Smooth muscle cell (in vitro differentiated cells): ENCODE data around the gene NFKBIB. TPM values are rescaled to one million over a fixed set of nuclear protein-coding genes. Genes with fewer than 3 reads are reported as not detected.

Experiments used
- DNase-seq: peaks from one replicate; lab custom pipeline; 2025; ENCODE audit not compliant: unreplicated experiment; lab: John Stamatoyannopoulos, UW
- H2AFZ ChIP-seq: fragments of 200-600 bp; sonication (generic); 2 replicates; pipeline ENCODE4 v1.6.0; 2016; ENCODE audit warnings: antibody characterized with exemption, low read depth, mild to moderate bottlenecking
- H3F3A ChIP-seq: fragments of 200-600 bp; sonication (generic); 2 replicates; pipeline ENCODE4 v1.6.0; 2017; ENCODE audit warnings: antibody characterized with exemption, low read depth
- H3K27ac ChIP-seq: fragments of 200-600 bp; sonication (generic); 2 replicates; pipeline ENCODE4 v1.5.1; 2016; ENCODE audit warnings: low read depth, mild to moderate bottlenecking
- H3K27me3 ChIP-seq: fragments of 200-600 bp; sonication (generic); 2 replicates; pipeline ENCODE4 v1.6.1; 2016; ENCODE audit warnings: low read depth, mild to moderate bottlenecking
- H3K36me3 ChIP-seq: fragments of 200-600 bp; sonication (generic); 2 replicates; pipeline ENCODE4 v1.5.1; 2016; ENCODE audit warnings: low read depth
- H3K4me1 ChIP-seq: fragments of 200-600 bp; sonication (generic); 2 replicates; pipeline ENCODE4 v1.5.1; 2016; ENCODE audit warnings: low read depth
- H3K4me2 ChIP-seq: fragments of 200-600 bp; sonication (generic); 2 replicates; pipeline ENCODE4 v1.6.0; 2016; ENCODE audit warnings: mild to moderate bottlenecking
- H3K4me3 ChIP-seq: fragments of 200-600 bp; sonication (generic); 2 replicates; pipeline ENCODE4 v1.5.1; 2016; ENCODE audit warnings: mild to moderate bottlenecking
- H3K79me2 ChIP-seq: fragments of 200-600 bp; sonication (generic); 2 replicates; pipeline ENCODE4 v1.6.0; 2016; ENCODE audit warnings: low read depth, mild to moderate bottlenecking
- H3K9ac ChIP-seq: fragments of 200-600 bp; sonication (generic); 2 replicates; pipeline ENCODE4 v1.6.0; 2016; ENCODE audit warnings: low read depth
- H3K9me3 ChIP-seq: fragments of 200-600 bp; sonication (generic); replicated peaks from 2 replicates; pipeline ENCODE4 v1.5.1; 2016; ENCODE audit warnings: low read depth
- H4K20me1 ChIP-seq: fragments of 200-600 bp; sonication (generic); 2 replicates; pipeline ENCODE4 v1.6.0; 2016; ENCODE audit warnings: low read depth
- WGBS: methylation state at CpG from one replicate; pipeline ENCODE4 v1.1.7; 2016; ENCODE audit warnings: low lambda C conversion rate; 5-methylcytosine and 5-hydroxymethylcytosine counted together
- polyA plus RNA-seq: library from polyadenylated mRNA; unstranded; fragments of >200 nt; fragmentation: Nextera tagmentation; extraction: Ambion mirVana; gene quantifications from 2 replicates; pipeline ENCODE4 v1.2.1, GENCODE V29; 2016
- total RNA-seq: library from RNA; depleted of rRNA; stranded (reverse); fragments of >200 nt; gene quantifications from 2 replicates; pipeline ENCODE4 v1.2.3, GENCODE V29; 2014
- TF ChIP-seq, protein P1 (sequence below): fragments of 200-600 bp; sonication (generic); IDR thresholded peaks from 2 replicates; pipeline ENCODE4 v1.5.1; 2017; ENCODE audit warnings: borderline replicate concordance, mild to moderate bottlenecking, antibody characterized with exemption; ENCODE audit not compliant: insufficient read depth, poor library complexity, severe bottlenecking

Gene NFKBIB
- total and polyA plus RNA-seq, 2 experiments from 2014 or later = 10.9 to 19.2 TPM

DNA sequence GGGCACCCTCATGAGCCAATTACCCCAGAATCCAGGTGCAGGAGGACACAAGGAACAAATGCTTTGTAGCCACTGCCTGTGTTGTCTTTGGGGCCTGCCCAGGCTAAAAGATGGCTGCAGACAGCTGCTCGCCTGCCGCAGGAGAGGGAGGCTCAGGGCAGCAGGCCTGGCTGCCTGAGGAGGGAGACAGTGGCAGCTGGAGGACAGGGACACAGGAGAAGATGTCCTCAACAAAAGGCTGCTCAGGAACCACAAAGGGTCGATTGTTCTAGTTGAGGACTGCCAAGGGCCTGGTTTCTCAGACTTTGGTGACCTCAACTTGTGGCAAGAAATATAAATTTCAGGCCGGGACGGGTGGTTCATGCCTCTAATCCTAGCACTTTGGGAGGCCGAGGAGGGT is 8.0 kb upstream of the NFKBIB start:
- H3K36me3 ChIP-seq = no peaks in the 10 kb centered on the region
- no peaks in the 10 kb centered on the region for H4K20me1 ChIP-seq
- TF ChIP-seq, protein P1, sequence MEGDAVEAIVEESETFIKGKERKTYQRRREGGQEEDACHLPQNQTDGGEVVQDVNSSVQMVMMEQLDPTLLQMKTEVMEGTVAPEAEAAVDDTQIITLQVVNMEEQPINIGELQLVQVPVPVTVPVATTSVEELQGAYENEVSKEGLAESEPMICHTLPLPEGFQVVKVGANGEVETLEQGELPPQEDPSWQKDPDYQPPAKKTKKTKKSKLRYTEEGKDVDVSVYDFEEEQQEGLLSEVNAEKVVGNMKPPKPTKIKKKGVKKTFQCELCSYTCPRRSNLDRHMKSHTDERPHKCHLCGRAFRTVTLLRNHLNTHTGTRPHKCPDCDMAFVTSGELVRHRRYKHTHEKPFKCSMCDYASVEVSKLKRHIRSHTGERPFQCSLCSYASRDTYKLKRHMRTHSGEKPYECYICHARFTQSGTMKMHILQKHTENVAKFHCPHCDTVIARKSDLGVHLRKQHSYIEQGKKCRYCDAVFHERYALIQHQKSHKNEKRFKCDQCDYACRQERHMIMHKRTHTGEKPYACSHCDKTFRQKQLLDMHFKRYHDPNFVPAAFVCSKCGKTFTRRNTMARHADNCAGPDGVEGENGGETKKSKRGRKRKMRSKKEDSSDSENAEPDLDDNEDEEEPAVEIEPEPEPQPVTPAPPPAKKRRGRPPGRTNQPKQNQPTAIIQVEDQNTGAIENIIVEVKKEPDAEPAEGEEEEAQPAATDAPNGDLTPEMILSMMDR = no peak
- H3K9ac ChIP-seq = no peak overlapping the region
- no peak overlapping the region for H3K4me2 ChIP-seq
- peaks cover 11% of the 10 kb centered on the region for H3K79me2 ChIP-seq
- WGBS = 95% methylated on average over 6 of the region's 6 CpGs
- H3K9me3 ChIP-seq = no peaks in the 10 kb centered on the region
- DNase-seq = no peak
- no peaks in the 10 kb centered on the region for H3F3A ChIP-seq
- no peaks in the 10 kb centered on the region for H3K27me3 ChIP-seq
- H2AFZ ChIP-seq = no peak overlapping the region
- no peak overlapping the region for H3K4me3 ChIP-seq
- no peaks in the 10 kb centered on the region for H3K4me1 ChIP-seq
- no peak overlapping the region for H3K27ac ChIP-seq

GRCh38 chr19:38892841-38893240 is 6.9 kb upstream of the NFKBIB start:
- Histone ChIP-seq H3K9me3 (no peaks in the 10 kb centered on the region), H3K36me3 (no peaks in the 10 kb centered on the region), H3K27ac (no peak overlapping the region), H3K4me2 (no peak overlapping the region), H3K27me3 (no peaks in the 10 kb centered on the region), H3K9ac (no peak overlapping the region), H3F3A (no peaks in the 10 kb centered on the region), H4K20me1 (no peaks in the 10 kb centered on the region), H3K4me1 (no peaks in the 10 kb centered on the region), H2AFZ (no peak overlapping the region), H3K79me2 (peaks cover 11% of the 10 kb centered on the region), H3K4me3 (no peak overlapping the region)
- TF ChIP-seq, protein P1 = no peak
- 97% methylated on average over 5 of the region's 5 CpGs for WGBS
- DNase-seq = no peak

DNA sequence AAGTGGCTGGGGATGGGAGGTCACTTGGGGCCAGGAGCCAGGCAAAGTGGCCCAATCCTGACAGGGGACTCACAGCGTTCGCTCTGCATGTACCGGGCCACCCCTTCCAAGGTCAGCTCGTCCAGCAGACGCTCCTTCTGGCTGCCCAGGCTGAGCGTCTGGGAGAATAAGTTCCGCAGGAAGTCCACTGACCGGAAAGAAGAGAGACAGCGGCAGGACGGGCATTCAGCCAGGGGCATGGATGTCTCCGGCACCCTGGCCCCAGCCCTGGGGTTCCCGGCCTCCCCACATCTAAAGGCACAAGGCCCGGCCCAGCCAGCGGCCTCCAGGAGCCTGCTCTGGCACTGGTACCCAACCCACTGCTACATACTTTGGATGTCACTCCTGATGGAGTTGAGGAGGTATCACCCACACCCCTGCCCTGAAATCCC is 6.4 kb upstream of the NFKBIB start:
- no peaks in the 10 kb centered on the region for H3K36me3 ChIP-seq
- TF ChIP-seq, protein P1 = no peak
- no peak overlapping the region for H2AFZ ChIP-seq

GRCh38 chr19:38894968-38895367 is 4.8 kb upstream of the NFKBIB start:
- H3K4me1 ChIP-seq = peaks cover 6% of the 10 kb centered on the region
- no peaks in the 10 kb centered on the region for H3K27me3 ChIP-seq
- H2AFZ ChIP-seq = no peak overlapping the region
- no peak overlapping the region for H3K4me2 ChIP-seq
- no peaks in the 10 kb centered on the region for H3K9me3 ChIP-seq
- H3K27ac ChIP-seq = no peak overlapping the region
- peaks cover 11% of the 10 kb centered on the region for H3K79me2 ChIP-seq
- H3F3A ChIP-seq = no peaks in the 10 kb centered on the region
- no peak for DNase-seq
- H3K9ac ChIP-seq = no peak overlapping the region
- WGBS = 85% methylated on average over 5 of the region's 9 CpGs
- TF ChIP-seq, protein P1 = no peak
- no peaks in the 10 kb centered on the region for H3K36me3 ChIP-seq
- no peak overlapping the region for H3K4me3 ChIP-seq
- H4K20me1 ChIP-seq = no peaks in the 10 kb centered on the region

More for the DNA sequence above, 6.4 kb upstream of the NFKBIB start:
- Histone ChIP-seq H3K4me1 (peaks cover under 1% of the 10 kb centered on the region), H3K27ac (no peak overlapping the region), H3K27me3 (no peaks in the 10 kb centered on the region), H3K79me2 (peaks cover 11% of the 10 kb centered on the region), H3K9ac (no peak overlapping the region), H3F3A (no peaks in the 10 kb centered on the region), H4K20me1 (no peaks in the 10 kb centered on the region), H3K9me3 (no peaks in the 10 kb centered on the region), H3K4me2 (no peak overlapping the region), H3K4me3 (no peak overlapping the region)
- WGBS = 96% methylated on average over 14 of the region's 14 CpGs
- DNase-seq = no peak
